Stimulated activated CD4-positive, alpha-beta T cell treated with anti-CD3 and anti-CD28 coated beads, TNF-alpha, amount 100 ng/mL, for 48 hours (primary cell): ENCODE data around the gene HOXA5.

Experiments used
- DNase-seq, 3 donors: peaks; one replicate each; pipeline ENCODE4 v3.0.0-alpha.2; 2020; ENCODE audit warnings: low read depth in 3 of 3

HOXA5 gene

DNA sequence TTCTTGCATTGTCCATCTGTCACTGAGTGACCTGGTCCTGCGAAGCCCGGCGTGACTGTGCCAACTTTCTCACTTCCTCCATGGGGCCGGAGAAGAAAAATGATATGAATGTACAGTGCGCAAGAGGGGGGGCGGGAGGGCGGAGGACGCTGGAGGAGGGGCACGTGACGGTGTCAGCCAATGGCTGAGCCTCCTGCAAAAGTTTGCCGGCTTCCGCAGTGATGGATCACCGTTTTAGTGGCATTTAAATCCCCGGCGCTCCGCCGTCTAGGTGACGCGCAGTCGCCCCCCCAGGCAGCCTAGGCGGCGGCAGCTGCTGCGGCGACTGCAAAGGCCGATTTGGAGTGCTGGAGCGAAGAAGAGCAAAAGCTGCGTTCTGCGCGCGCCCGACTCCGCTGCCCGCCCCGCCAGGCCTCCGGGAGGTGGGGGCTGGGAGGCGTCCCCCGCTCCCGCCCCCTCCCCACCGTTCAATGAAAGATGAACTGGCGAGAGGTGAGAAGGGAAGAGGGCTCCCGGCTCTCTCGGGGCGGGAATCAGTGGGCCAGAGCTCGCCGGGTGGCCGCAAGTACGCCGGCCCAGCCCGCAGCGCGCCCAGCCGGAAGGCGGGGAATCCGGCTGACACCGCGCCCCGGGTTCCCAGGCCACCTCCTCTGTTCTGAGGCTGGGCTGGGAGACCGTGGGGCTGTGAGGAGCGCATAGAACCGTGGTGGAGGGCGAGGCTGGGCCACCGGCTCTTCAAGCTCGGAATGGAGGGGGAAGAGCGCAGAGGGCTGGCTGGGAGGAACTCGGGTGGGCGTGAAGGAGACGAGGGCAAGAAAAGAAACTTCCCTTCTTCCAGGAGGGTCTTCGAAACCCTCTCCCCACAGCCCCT lies 47.3 kb downstream of the HOXA5 start, which contains the start of gene HOXA1:
Gene HOXA1, minus strand, starts transcription at position 104 of the 871 bp plus-strand sequence. Its CDS starts 88 bp downstream, at position 16.
- DNase-seq, result peak; percentile 32 to 61 (median 59)

- DNase-seq, result no peak
Measured at GRCh38 chr7:27095050-27095896, 48.2 kb downstream of the HOXA5 start.

DNA sequence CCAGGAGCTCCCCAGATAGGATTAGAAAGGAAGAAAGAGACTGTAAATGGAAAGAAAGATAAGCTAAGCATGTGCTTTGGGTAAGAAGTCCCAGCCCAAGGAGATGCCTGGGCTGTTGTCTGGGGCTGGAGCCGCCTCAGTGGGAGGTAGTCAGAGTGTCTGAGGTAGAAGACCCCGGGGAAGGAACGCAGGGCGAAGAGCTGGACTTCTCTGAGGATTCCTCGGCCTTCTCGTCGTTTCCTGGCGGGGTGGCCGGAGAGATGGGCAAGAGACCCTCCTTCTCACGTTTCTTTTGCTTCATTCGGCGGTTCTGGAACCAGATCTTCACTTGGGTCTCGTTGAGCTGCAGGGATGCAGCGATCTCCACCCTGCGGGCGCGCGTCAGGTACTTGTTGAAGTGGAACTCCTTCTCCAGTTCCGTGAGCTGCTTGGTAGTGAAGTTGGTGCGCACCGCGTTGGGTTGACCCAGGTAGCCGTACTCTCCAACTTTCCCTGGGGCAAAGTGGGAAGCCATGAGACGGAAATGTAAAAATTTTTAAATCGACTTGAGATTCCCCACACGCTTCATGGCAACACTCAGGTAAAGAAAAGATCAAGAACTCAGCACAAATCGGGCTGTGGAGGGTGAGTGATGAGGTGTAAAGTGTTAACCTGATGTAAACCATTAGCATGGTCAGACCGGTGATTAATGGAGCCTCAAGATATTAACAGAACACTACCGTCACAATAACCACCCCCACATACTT lies 49.0 kb downstream of the HOXA5 start:
- no peak for DNase-seq

DNA sequence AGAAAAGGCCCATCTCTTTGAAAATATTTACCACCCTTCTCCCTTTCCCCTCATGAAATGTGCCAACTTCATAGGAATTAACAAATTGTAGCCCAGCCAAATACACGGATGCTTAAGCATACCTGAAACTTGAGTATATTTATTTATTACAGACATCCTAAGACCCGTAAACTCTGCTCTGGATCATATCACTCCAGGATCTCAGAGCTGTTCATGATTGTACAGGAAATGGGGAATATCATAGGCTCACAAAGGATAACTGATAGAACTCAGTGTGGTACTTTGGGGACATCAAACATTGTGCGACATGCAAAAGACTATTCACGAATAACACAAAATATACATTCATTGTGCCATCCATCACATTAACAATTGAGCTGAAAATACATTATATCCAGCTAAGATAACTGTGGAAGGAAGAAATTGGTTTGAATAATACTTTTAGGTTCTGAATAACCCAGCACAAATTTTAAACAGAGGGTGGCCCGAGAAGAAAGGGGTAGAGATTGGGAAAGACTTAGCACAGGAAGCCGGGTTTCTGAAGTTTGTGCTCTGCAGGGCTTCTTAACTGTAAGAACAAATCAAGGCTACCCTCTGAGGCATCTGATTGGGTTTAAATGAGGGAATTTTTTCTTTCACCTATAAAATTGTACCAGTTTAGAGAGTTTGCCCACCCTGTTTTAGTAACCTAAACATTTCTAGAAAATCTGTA lies 50.1 kb downstream of the HOXA5 start:
- DNase-seq, result no peak

DNA sequence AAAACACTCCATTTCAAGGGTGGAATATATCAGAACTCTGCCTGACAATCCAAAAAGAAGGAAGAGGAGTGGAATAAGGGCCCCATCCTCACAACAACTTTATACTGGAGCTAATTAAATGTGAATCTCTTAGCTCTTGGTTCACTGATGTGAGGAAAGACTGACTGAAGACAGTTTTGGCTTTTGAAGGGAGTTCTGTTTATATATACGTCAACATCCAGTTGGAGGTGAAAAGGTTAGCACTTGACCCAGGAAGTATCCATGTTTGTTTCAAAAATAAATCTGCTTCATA lies 50.7 kb downstream of the HOXA5 start:
- DNase-seq, result no peak

- no peak for DNase-seq
Measured at GRCh38 chr7:27091941-27092818, 51.3 kb downstream of the HOXA5 start.

- no peak for DNase-seq
Measured at GRCh38 chr7:27091105-27091504, 52.4 kb downstream of the HOXA5 start.
